ENCODE measurements around the gene DNAJB13. TPM values are rescaled to one million over a fixed set of nuclear protein-coding genes. Genes with fewer than 3 reads are reported as not detected.

The DNAJB13 gene
- total and polyA plus RNA-seq, 12 donors: 0.14 to 0.65 (median 0.34) TPM; not detected in 4

DNA sequence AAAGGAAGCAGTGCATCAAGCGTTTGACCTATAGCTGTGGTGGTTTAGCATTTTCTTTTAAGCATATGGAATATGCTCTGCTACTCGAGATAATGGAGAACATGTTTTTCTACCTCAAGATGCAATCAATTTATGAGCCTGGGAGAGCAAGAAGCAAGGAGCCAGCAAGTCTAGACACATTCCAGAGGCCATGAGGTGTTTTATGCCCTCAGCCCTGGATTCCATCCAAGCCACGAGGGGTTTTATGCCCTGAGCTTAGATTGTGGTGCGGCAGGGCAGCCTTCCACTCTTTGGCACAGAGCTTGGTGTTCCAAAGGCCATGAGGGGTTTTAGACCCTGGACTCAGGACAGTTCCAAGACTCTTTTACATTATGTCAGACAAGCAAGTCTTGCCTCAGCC is 11.7 kb upstream of the DNAJB13 start:
- no peaks in the 10 kb centered on the region for H3K4me1 ChIP-seq (replicated peaks in 1 of 2)
- intact Hi-C loops (cut with DNase I): no loop called here
- H3K27me3 ChIP-seq: no peaks in the 10 kb centered on the region
- no peak for DNase-seq
- no peak overlapping the region for H3K27ac ChIP-seq
- WGBS, 4 donors: 68 to 80% (median 76%) methylated on average over 3 to 4 of the region's 4 CpGs
- no peaks in the 10 kb centered on the region for H3K9me3 ChIP-seq (replicated peaks in 1 of 3)
- TF ChIP-seq POLR2A (IDR thresholded peaks at IDR 0.05): no peak
- TF ChIP-seq CTCF (IDR thresholded peaks at IDR 0.05): no peak
- H3K4me3 ChIP-seq: no peak overlapping the region
- H3K36me3 ChIP-seq (replicated peaks in 1 of 2): no peaks in the 10 kb centered on the region

DNA sequence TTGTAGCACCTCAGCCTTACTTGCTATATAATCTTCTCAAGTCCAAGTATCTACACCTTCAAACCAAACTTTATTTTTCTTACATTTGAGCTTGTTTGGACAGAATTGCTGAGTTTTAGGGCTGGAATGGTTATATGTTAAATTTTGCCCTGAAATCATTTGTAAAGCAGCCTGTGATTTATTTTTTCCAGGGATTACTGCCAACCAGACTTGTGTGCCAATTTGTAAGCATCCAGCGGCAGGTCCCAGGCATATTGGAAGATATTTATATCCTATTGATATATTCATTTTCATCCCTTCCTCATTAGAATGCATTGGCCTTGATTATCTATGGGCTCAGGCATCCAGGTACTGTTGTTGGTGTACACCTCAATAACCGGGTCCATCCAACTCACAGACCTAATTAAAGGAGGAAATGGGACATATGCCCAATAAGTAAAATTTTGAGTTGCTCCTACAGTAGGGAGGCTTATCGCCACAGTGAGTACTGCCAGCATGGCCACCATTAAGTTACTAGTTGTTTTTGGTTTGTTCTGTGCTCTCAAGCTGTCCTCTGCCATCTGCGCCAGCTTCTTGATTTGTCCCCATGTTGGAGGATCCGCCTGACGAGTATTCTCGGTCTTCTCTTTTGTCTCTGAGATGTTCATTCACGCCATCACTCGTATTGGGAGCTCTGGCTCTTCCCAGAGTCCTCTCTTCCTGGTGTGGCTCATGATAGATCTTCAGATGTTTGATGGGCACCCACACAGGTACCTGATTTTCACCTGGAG is 9.8 kb upstream of the DNAJB13 start:
- Histone ChIP-seq H3K4me1 (replicated peaks in 1 of 2) (no peaks in the 10 kb centered on the region), H3K9me3 (replicated peaks in 1 of 3) (no peaks in the 10 kb centered on the region), H3K27ac (no peak overlapping the region), H3K4me3 (no peak overlapping the region), H3K36me3 (replicated peaks in 1 of 2) (no peaks in the 10 kb centered on the region), H3K27me3 (no peaks in the 10 kb centered on the region)
- TF ChIP-seq POLR2A (IDR thresholded peaks at IDR 0.05) (no peak), CTCF (IDR thresholded peaks at IDR 0.05) (no peak)
- intact Hi-C loops (cut with DNase I): no loop called here
- WGBS, 4 donors: 92 to 94% (median 93%) methylated on average over 9 of the region's 9 CpGs
- no peak for DNase-seq

DNA sequence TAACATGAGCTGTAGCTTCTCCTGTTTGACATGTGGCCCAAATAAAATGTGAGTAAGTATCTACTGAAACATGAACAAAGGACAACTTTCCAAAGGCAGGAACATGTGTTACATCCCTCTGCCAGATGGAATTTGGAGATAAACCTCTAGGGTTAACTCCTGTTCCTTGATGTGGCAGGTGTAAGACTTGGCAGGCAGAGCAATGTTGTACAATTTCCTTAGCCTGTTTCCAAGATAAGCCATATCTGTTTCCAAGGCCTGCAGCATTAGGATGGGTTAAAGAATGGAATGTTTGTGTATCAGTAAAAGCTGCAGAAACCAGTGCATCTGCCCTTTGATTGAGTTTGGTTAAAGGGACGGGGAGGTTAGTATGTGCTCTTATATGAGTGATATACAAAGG is 8.8 kb upstream of the DNAJB13 start:
- H3K4me1 ChIP-seq (replicated peaks in 1 of 2): no peaks in the 10 kb centered on the region
- H3K27me3 ChIP-seq: no peaks in the 10 kb centered on the region
- H3K4me3 ChIP-seq: no peak overlapping the region
- WGBS, 4 donors: 76 to 91% (median 85%) methylated on average over 1 of the region's 1 CpG
- TF ChIP-seq POLR2A (IDR thresholded peaks at IDR 0.05) (no peak), CTCF (IDR thresholded peaks at IDR 0.05) (no peak)
- no peak for DNase-seq
- intact Hi-C loops (cut with DNase I): no loop called here
- no peaks in the 10 kb centered on the region for H3K9me3 ChIP-seq (replicated peaks in 1 of 3)
- no peaks in the 10 kb centered on the region for H3K36me3 ChIP-seq (replicated peaks in 1 of 2)
- no peak overlapping the region for H3K27ac ChIP-seq

DNA sequence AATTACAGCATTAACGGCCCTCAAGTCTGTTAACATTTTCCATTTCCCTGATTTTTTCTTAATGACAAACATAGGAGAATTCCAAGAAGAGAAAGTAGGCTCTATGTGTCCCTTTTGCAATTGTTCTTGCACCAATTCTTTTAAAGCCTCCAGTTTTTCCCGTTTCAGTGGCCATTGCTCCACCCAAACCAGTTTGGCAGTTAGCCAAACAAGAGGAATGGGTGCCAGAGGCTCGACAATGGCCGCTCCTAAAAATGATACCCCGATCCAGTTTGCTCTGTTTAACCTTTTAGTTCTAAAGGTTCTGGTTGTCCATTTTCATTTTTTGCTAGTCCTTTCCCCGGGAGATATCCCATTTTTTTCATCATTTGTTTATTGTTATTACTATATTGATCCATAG is 6.7 kb upstream of the DNAJB13 start:
- H3K27me3 ChIP-seq: no peaks in the 10 kb centered on the region
- H3K36me3 ChIP-seq (replicated peaks in 1 of 2): no peaks in the 10 kb centered on the region
- intact Hi-C loops (cut with DNase I): no loop called here
- H3K9me3 ChIP-seq (replicated peaks in 1 of 3): no peaks in the 10 kb centered on the region
- H3K4me1 ChIP-seq (replicated peaks in 1 of 2): no peaks in the 10 kb centered on the region
- WGBS, 4 donors: 74 to 82% (median 75%) methylated on average over 6 of the region's 6 CpGs
- H3K4me3 ChIP-seq: no peak overlapping the region
- TF ChIP-seq CTCF (IDR thresholded peaks at IDR 0.05) (no peak), POLR2A (IDR thresholded peaks at IDR 0.05) (no peak)
- H3K27ac ChIP-seq: no peak overlapping the region
- DNase-seq: no peak

All from adrenal gland (tissue), 12 donors.